ENCODE data around the gene ASTN2.

DNA sequence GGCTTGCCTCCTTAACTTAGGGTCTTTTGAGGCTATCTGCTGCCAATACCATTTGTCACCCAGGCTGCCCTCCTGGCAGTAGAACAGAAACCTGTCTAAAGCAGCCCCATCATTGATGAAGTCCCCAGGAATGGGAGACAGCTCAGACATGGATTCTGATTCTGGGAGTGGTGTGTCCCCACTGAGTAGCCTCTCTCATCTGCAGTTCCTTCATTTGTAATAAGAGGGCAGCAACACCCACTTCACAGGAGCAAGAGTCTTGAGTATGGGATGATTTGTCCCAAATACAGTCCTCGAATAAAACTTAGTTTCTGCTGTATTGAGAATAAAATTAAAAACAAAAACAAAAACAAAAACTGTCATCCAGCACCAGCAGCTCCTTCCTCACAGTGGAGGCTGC lies 167.6 kb downstream of the ASTN2 start:
- TF ChIP-seq, protein P1, sequence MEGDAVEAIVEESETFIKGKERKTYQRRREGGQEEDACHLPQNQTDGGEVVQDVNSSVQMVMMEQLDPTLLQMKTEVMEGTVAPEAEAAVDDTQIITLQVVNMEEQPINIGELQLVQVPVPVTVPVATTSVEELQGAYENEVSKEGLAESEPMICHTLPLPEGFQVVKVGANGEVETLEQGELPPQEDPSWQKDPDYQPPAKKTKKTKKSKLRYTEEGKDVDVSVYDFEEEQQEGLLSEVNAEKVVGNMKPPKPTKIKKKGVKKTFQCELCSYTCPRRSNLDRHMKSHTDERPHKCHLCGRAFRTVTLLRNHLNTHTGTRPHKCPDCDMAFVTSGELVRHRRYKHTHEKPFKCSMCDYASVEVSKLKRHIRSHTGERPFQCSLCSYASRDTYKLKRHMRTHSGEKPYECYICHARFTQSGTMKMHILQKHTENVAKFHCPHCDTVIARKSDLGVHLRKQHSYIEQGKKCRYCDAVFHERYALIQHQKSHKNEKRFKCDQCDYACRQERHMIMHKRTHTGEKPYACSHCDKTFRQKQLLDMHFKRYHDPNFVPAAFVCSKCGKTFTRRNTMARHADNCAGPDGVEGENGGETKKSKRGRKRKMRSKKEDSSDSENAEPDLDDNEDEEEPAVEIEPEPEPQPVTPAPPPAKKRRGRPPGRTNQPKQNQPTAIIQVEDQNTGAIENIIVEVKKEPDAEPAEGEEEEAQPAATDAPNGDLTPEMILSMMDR (conservative IDR thresholded peaks at IDR 0.05; ENCODE audit: low read length) = peak; percentile 62
- no peak for TF ChIP-seq EZH2phosphoT487 (IDR thresholded peaks at IDR 0.05; ENCODE audit: borderline replicate concordance, low read depth, low read length)
